Measurements from ENCODE around the gene MORN1.

MORN1 gene

GRCh38 chr1:2428490-2428889 is 37.1 kb upstream of the MORN1 start (continued):
- TF ChIP-seq ISL1 (CRISPR knock-in tag; IDR thresholded peaks at IDR 0.05) (no peak), GLIS3 (CRISPR knock-in tag; IDR thresholded peaks at IDR 0.05) (no peak), ZFP3 (CRISPR knock-in tag; IDR thresholded peaks at IDR 0.05) (no peak)

- TF ChIP-seq CREB5 (CRISPR knock-in tag; IDR thresholded peaks at IDR 0.05; ENCODE audit: low read depth), result no peak
- TF ChIP-seq ISL1 (CRISPR knock-in tag; IDR thresholded peaks at IDR 0.05), result no peak
- TF ChIP-seq PATZ1 (CRISPR knock-in tag; IDR thresholded peaks at IDR 0.05; ENCODE audit: borderline replicate concordance), result no peak
- no peak for TF ChIP-seq ZNF70 (CRISPR knock-in tag; IDR thresholded peaks at IDR 0.05)
- no peak for TF ChIP-seq RARB (CRISPR knock-in tag; IDR thresholded peaks at IDR 0.05)
- TF ChIP-seq ZNF565 (CRISPR knock-in tag; conservative IDR thresholded peaks at IDR 0.05; ENCODE audit: low read depth), result no peak
- TF ChIP-seq CSRNP3 (CRISPR knock-in tag; IDR thresholded peaks at IDR 0.05), result no peak
- no peak for TF ChIP-seq ZC3H10 (CRISPR knock-in tag; IDR thresholded peaks at IDR 0.05)
- TF ChIP-seq PPARA (CRISPR knock-in tag; IDR thresholded peaks at IDR 0.05; ENCODE audit: borderline replicate concordance), result no peak
- TF ChIP-seq ARNTL (CRISPR knock-in tag; IDR thresholded peaks at IDR 0.05; ENCODE audit: borderline replicate concordance, low read depth), result no peak
- no peak for TF ChIP-seq GLIS3 (CRISPR knock-in tag; IDR thresholded peaks at IDR 0.05)
- TF ChIP-seq CSDC2 (CRISPR knock-in tag; IDR thresholded peaks at IDR 0.05), result no peak
- ATAC-seq, result no peak
Observed at GRCh38 chr1:2427976-2428375, 36.6 kb upstream of the MORN1 start.

GRCh38 chr1:2427051-2427450 is 35.7 kb upstream of the MORN1 start:
- no peak for TF ChIP-seq SNAI2 (CRISPR knock-in tag; IDR thresholded peaks at IDR 0.05)
- no peak for TF ChIP-seq ZFP3 (CRISPR knock-in tag; IDR thresholded peaks at IDR 0.05)
- no peak for TF ChIP-seq CREB5 (CRISPR knock-in tag; IDR thresholded peaks at IDR 0.05; ENCODE audit: low read depth)
- no peak for TF ChIP-seq ZNF70 (CRISPR knock-in tag; IDR thresholded peaks at IDR 0.05)
- TF ChIP-seq ESRRG (CRISPR knock-in tag; IDR thresholded peaks at IDR 0.05), result no peak
- no peak for TF ChIP-seq ZNF8 (CRISPR knock-in tag; IDR thresholded peaks at IDR 0.05)
- TF ChIP-seq PATZ1 (CRISPR knock-in tag; IDR thresholded peaks at IDR 0.05; ENCODE audit: borderline replicate concordance), result no peak
- no peak for TF ChIP-seq ZC3H10 (CRISPR knock-in tag; IDR thresholded peaks at IDR 0.05)
- TF ChIP-seq OSR1 (CRISPR knock-in tag; IDR thresholded peaks at IDR 0.05), result no peak
- TF ChIP-seq TOX (CRISPR knock-in tag; IDR thresholded peaks at IDR 0.05; ENCODE audit: borderline replicate concordance), result no peak
- TF ChIP-seq ARNTL (CRISPR knock-in tag; IDR thresholded peaks at IDR 0.05; ENCODE audit: borderline replicate concordance, low read depth), result no peak
- TF ChIP-seq PPARA (CRISPR knock-in tag; IDR thresholded peaks at IDR 0.05; ENCODE audit: borderline replicate concordance), result no peak
- no peak for TF ChIP-seq TCF4 (CRISPR knock-in tag; IDR thresholded peaks at IDR 0.05; ENCODE audit: borderline replicate concordance)
- no peak for TF ChIP-seq ZFP30 (CRISPR knock-in tag; IDR thresholded peaks at IDR 0.05)
- TF ChIP-seq RARB (CRISPR knock-in tag; IDR thresholded peaks at IDR 0.05), result no peak
- no peak for TF ChIP-seq CSRNP3 (CRISPR knock-in tag; IDR thresholded peaks at IDR 0.05)
- no peak for TF ChIP-seq TSHZ2 (CRISPR knock-in tag; IDR thresholded peaks at IDR 0.05)
- no peak for TF ChIP-seq BACH2 (CRISPR knock-in tag; IDR thresholded peaks at IDR 0.05; ENCODE audit: borderline replicate concordance)
- no peak for TF ChIP-seq ISL1 (CRISPR knock-in tag; IDR thresholded peaks at IDR 0.05)
- ATAC-seq, result no peak
